HG02981 (cell line): Measurements from ENCODE around the gene MYCN.
"Not testable (repeated sequence)": the region's sequence is repeated elsewhere in the genome, so short reads cannot be mapped to it uniquely, and the experiment has no call there.

ENCODE experiments used
- ATAC-seq: cut with Tn5 transposase; IDR thresholded peaks from one replicate; pipeline ENCODE4 v1.9.1; 2021; ENCODE audit warnings: mild to moderate bottlenecking, moderate library complexity; ENCODE audit not compliant: unreplicated experiment

Gene MYCN

DNA sequence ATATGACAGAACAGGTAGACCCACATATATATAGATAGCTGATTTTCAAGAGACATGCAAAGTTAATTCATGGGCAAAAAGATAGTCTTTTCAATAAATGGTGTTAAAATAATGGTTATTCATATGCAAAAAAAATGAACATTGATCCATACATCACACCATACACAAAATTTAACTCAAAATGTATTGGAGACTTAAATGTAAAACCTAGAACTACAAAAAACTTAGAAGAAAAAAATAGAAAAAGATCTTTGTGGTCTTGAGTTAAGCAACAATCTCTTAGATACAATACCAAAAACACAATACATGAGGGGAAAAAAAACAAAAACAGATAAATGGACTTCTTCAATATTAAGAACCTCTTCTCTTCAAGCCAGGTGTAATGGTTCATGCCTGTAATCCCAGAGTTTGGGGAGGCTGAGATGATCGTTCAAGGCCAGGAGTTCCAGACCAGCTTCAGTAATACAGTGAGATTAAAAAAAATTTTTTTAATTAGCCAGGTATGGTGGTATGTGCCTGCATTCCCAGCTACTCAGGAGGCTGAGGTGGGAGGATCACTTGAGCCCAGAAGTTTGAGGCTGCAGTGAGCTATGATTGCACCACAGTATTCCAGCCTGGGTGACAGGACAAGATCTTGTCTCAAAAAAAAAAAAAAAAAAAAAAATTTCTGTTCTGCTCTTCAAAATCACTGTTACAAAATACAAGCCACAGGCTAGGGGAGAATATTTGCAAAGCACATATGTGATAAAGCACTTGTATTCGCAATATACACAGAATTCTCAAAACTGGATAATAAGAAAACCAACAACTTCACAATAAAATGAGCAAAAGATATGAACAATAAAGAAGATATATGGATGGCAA lies 32.7 kb upstream of the MYCN start:
- ATAC-seq, result no peak

DNA sequence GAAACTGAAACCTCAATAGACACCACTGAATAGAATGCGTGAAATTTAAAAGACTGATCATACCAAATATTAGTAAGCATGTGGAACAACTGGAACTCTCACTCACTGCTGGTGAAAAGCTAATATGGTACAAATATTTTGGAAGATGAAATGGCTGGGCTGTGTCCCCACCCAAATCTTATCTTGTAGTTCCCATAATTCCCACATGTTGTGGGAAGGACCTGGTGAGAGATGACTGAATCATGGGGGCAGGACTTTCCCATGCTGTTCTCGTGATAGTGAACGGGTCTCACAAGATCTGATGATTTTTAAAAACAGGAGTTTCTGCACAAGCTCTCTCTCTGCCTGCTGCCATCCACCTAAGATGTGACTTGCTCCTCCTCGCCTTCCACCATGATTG lies 32.0 kb upstream of the MYCN start:
- no peak for ATAC-seq

DNA sequence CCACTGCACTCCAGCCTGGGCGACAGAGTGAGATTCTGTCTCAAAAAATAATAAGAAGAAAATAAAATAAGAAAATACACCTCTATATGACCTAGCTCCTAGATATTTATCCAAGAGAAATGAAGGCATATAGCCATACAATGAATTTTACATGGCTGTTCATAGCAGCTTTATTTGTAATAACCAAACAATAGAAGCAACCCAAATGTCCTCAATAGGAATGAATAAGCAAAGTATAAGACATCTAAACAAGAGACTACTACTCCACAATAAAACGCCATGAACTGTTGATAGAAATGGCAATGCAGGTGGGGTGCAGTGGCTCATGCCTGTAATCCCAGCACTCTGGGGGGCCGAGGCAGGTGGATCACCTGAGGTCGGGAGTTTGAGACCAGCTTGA lies 31.2 kb upstream of the MYCN start:
- no peak for ATAC-seq

DNA sequence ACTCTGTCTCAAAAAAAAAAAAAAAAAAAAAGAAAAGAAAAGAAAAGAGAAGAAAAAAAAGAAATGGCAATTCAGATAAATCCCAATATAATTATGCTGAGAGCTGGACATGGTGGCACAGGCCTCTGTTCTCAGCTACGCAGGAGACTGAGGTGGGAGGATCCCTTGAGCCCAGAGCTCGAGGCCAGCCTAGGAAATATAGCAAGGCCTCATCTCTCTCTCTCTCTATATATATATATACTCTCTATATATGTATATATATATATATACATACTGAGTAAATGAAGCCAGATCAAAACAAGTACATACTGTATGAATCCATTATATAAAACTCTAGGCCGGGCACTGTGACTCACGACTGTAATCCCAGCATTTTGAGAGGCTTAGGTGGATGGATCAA lies 30.6 kb upstream of the MYCN start:
- no peak for ATAC-seq

DNA sequence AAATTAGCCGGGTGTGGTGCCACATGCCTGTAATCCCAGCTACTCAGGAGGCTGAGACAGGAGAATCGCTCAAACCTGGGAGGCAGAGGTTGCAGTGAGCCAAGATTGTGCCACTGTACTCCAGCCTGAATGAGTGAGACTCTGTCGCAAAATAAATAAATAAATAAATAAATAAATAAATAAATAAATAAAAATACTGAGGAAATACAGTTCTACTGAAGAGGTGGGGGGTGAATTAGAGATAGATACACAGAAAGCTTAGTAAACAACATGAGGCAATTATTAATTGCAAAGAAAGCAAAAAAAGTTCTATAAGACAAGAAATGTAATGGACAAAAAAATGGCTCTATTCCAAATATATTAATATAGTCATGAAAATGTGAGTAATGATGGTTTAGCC lies 29.1 kb upstream of the MYCN start:
- ATAC-seq, result not testable (repeated sequence)

DNA sequence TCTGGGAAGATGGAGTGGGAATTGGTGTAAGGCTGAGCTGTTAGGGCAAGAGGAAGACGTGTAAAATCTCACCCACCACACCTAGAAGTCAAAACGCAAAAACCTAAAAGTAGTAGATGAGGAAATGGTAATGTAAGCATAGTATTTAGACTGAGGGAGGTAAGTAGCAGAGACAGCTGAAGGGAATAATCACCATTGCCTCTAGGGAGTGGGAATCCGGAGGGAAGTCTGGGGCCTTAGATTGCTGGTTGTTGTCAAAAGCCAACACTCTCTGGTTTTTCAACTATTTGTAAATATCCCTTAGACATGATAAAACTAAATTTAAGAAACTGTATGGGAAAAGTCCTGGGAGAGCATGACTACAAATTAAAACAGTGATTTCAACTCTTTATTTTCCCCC lies 28.7 kb upstream of the MYCN start:
- no peak for ATAC-seq

DNA sequence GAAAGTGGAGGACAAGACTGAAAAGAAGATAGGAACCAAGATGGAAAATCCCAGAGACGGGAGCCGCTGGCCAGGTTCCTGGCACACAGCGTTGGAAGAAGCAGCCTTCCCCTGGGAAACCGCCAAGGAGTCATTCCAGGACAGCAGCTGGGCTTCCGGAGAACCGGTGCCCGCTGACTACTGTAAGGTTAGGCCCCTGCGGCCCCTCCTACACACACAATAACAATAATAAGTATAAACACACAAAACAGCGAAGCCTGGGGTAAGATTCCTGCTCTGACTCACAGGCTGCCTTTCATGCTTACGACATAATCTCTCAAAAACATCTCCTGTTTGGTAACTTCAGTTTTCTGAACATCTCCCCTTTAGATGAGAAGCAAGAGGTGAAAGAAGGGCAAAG lies 28.1 kb upstream of the MYCN start:
- ATAC-seq, result no peak

DNA sequence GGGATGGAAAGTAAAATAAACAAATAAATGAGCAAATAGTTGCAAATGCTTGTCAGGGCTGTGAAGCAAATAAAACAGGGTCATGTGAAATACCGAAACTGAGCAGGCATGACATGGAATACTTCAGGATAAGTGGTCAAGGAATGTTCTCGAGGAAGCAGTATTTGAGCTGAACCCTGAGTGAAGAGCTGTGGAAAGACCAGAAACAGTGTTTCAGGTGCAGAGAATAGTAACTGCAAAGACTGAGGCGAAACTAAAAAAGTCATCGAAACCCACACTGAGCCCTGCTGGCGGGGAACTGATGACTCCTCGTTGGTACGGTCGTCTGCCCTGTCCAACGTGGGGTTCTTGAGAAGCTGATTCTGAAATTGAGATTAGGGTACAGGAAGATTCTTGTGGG lies 27.2 kb upstream of the MYCN start:
- ATAC-seq, result no peak

DNA sequence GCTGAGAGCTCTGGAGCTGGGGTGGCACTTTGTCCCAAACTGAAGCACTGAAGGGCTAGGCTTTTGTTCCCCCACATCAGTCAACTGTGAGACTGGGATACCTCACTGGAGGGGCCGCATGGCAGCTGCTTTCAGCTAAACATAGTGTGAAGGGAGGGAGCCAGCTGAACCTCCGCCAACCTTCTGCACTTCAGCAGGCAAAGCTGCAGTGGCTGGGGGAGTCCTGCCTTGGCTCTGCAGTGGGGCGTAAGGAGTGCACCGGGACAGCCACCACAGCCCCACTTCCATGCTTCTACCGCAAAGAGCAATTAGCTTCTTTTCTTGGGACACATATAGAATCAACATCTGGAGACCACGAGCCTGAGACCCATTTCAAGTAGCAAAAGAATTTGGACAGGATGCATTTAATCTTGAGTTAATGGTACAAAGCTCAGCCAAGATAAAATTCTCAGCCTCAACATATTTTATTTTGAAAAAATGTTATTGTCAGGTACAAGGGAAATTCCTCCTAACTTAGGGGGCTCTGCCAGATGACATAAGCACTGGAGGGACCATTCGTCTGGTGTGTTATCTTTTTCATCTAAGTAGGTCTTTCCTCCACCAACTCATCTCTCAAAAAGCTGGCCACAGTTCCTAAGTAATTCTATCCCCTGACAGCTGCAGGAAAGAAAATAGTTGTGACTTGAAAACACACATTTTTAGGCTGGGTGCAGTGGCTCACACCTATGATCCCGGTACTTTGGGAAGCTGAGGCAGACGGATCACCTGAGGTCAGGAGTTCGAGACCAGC lies 25.6 kb upstream of the MYCN start:
- no peak for ATAC-seq

DNA sequence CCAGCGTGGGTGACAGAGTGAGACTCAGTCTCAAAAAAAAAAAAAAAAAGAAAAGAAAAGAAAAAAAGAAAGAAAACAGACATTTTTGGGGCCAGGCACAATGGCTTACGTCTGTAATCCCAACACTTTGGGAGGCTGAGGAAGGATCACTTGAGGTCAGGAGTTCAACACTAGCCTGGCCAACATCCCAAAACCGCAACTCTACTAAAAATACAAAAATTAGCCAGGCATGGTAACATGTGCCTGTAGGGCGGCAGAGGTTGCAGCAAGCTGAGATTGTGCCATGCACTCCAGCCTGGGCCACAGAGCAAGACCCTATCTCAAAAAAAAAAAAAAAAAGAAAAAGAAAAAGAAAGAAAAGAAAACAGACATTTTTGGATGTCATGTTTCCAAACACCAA lies 24.8 kb upstream of the MYCN start:
- ATAC-seq, result not testable (repeated sequence)

DNA sequence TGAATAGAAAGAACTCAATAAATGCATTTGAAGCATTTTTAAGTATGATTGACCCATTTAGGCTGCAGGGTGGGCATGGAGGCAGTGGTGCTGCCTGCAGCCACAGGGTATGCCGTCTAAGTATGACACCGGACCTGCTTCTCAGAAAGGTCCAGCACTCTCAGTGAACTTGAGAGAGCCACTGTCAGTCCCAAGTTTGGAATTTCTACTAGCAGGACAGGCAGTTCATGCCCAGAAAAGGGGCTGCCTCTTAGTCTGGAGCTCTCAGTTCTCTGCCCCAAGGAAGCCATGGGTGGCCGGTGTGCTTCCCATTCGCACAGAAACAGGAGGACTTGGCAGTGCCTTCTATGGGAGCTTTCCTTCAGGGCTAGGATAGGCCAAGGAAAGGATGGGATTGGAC lies 24.0 kb upstream of the MYCN start:
- ATAC-seq, result no peak

DNA sequence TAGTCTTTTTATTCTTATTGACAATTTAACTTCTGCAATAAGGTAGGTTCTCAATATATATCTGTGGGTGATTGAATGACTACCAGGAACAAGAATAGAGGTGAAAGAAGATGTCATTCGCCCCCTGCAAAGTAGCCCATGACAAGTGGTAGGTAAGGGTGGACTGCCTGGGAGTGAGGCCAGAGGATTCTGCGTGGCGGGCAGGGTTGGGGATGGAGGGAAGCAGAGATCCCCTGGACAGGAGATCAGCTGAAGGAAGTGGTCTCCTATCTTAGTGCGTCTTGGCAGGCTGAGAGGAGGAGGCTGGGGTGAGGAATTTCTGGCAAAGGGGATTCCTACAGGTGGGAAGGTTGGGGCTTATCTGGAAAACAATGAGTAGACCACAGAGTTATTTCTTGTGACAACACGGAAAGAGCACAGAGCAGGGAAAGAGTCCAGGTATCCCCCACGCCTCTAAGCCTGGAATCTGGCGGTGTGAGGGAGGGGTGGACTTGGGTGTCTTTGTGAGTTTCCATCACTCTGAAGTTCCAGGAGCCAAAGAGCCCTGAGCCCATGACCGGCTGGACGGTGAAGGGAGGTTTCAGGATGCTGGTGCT lies 21.5 kb upstream of the MYCN start:
- ATAC-seq, result no peak

DNA sequence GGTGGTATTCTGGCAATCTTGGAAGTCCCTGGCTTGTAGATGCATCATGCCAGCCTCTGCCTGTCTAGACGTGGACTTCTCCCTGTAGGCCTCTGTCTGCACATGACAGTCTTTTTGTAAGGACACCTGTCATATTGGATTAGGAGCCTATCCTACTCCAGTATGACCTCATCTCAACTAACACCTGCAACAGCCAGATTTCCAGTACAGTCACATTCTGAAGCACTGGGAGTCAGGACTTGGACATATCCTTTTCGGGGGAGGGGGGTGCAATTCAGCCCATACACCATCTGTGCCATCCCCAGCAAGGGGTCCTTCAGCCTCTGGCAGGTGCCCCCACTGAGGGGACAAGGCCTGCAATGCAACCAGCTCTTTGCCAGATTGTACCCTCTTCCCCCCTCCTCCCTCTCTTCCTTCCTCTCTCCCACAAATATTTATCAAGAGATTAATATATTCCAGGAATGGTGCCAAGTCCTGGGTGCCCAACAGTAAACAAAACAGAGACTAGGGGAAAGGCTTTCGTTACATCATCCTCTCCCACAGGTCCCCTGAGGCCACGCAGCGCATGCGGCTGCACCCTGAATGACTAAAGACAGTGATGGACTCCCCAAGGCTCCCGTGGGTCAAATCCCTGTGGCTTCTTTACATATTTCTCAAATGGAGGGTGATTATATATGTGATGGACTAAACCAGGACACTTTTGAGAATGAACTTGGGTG lies 20.5 kb upstream of the MYCN start:
- no peak for ATAC-seq

DNA sequence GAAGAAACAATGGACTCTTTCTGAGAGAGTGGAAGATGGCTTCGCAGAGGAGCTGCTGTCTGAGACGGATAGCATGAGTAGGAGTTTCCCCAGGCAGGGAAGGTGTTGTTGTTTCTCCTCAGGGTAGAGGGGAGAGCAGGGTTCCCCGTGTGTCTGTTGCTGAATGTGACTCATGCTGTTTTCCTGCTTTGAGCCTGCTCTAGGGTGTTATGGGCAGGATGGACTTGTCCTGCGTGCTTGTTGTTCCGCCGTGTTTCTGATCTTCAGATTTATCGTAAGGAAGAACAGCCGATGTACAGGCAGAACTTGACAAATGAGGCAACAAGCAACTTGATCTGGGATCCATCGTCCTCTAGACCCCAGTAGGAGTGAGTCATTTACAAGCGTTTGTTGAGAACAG lies 19.7 kb upstream of the MYCN start:
- no peak for ATAC-seq

DNA sequence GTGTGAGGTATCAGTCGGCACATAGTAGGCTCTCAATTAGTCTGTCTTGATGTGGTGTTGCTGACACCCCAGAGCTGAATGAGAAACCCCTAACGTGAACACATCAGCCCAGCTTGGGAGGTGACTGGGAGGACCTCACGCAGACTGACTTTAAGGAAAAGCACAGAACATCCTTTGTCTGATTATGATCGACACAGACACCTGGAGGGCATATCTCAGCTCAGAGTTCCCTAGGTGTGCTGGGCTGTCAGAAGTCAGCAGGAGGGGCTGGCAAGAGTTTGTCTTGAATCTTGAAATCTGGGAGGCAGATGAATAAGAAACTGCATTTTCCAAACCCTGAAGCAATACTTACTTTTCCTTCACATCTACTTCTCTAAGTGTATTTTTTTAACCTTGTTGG lies 16.8 kb upstream of the MYCN start:
- ATAC-seq, result no peak

DNA sequence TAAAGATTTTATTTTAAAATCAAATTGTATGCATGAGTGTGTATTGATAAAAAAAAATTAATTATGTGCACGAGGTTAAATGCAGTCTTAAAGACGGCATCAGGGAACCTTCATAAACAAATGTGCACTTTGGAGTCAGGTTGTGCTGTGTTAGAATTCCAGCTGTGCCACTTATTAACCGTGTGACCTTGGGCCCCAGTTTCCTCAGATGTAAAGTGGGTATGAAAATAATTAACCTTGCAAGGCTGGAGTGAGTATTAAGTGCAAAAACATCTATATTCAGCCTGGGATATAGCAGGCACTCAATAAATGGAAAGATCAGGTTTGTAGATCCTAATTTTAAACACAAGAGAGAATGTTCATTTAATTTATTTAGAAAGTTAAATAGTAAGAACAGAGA lies 14.5 kb upstream of the MYCN start:
- no peak for ATAC-seq

DNA sequence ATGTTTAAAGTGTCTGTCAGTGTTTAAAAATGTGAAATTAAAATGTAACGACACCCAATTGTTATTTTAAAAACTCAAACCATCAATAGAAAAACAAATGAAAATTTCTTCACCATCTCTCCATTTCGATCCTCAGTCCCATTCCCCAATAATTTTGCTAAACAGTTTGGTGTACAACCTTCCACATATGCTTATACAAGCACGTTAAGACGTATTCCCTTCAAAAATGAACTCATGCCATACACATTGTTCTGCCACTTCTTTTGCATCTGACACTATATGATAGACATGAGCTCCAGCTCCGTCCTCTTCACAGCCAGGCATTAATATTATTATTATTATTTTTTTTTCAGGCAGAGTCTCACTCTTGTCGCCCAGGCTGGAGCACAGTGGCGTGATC lies 14.1 kb upstream of the MYCN start:
- ATAC-seq, result no peak

DNA sequence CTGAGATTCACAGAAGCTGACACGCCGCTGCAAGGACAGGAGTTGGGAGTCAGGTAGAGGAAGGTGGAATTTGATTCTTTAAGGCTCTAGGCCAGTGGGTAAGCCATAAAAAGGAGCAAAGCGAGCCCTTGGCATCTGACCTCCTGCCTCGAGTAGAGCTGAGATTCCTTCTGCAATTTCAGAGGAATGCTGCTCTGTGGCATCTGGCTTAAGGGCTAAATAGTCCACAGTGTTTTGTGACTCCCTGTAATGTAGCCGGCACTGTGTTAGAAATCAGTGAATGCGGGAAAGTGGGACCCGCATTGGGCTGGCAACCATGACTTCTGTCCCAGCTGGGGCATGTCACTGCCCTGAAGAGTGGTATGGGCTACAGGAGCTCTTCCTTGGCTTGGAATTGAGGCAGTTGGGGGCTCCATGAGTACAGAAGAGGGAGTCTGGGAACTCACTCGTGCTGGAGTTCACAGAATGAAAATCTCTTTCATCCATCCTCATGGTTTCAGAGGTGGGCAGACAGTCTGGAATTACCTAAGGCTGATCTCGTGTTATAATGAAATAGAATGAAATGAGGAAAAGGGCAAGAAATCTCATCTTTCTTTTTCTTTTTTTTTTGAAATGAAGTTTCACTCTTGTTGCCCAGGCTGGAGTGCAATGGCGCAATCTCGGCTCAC lies 12.7 kb upstream of the MYCN start:
- no peak for ATAC-seq

DNA sequence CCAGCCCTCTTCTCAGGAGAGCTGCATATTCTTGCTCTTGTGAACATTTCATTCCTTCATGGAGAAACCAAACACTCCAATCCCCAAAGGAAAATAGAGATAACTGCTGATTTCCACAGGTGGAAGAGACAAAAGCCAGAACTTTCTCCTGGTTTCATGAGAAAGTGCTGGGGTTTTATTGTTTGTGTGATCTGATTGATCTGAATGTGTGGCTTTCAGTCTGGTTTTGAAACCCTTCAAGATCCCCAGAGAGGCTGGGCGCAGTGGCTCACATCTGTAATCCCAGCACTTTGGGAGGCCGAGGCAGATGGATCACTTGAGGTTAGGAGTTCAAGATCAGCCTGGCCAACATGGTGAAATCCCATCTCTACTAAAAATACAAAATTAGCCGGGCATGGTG lies 11.3 kb upstream of the MYCN start:
- ATAC-seq, result not testable (repeated sequence)

DNA sequence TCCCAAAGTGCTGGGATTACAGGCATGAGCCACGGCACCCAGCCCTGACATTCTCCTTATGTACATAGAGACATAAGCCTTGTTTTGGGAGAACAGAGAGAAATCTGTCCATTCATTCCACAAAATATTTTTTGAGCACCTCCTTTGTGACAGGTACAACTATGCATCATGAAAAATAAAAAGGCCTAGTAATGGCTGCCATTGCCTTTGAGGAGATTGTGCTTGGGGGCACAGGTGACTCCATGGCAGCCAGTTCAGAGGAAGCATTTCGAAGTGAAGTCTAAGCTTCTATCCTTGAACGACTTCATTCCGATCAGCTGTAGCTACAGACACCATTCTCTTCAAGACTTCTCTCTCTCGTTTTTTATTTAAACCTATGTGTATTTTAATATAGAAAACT lies 10.5 kb upstream of the MYCN start:
- ATAC-seq, result no peak
